Neural cell (in vitro differentiated cells): ENCODE measurements around the gene C1orf74. TPM values are rescaled to one million over a fixed set of nuclear protein-coding genes. Genes with fewer than 3 reads are reported as not detected.

Experiments used
- H2AFZ ChIP-seq: fragments of 200-600, 300-800 bp; sonication (generic), shearing (Covaris generic); 2 replicates; pipeline ENCODE4 v1.6.0; 2014; ENCODE audit warnings: low read depth, mild to moderate bottlenecking, antibody characterized with exemption, low read length, moderate library complexity
- H3F3A ChIP-seq: fragments of 200-600 bp; shearing (Covaris generic); 2 replicates; pipeline ENCODE4 v1.6.1; 2016; ENCODE audit warnings: mild to moderate bottlenecking, moderate library complexity, mixed read lengths, antibody characterized with exemption, low read length; ENCODE audit not compliant: insufficient read depth, poor library complexity, severe bottlenecking
- H3K27ac ChIP-seq: fragments of 200-600, 300-800 bp; sonication (generic), shearing (Covaris generic); 2 replicates; pipeline ENCODE4 v1.5.1; 2014; ENCODE audit warnings: mild to moderate bottlenecking, low read length, moderate library complexity
- H3K27me3 ChIP-seq: fragments of 300-800, 200-600 bp; sonication (generic), shearing (Covaris generic); 2 replicates; pipeline ENCODE4 v1.6.0; 2014; ENCODE audit warnings: mild to moderate bottlenecking, low read depth, low read length, moderate library complexity; ENCODE audit not compliant: insufficient read depth
- H3K36me3 ChIP-seq: fragments of 300-800, 200-600 bp; sonication (generic), shearing (Covaris generic); 2 replicates; pipeline ENCODE4 v1.5.1; 2014; ENCODE audit warnings: mild to moderate bottlenecking, antibody characterized with exemption, low read length, moderate library complexity; ENCODE audit not compliant: insufficient read depth
- H3K4me2 ChIP-seq: fragments of 300-800, 200-600 bp; sonication (generic), shearing (Covaris generic); 2 replicates; pipeline ENCODE4 v1.6.0; 2014; ENCODE audit warnings: mild to moderate bottlenecking, low read length
- H3K4me3 ChIP-seq: fragments of 300-800, 200-600 bp; sonication (generic), shearing (Covaris generic); 2 replicates; pipeline ENCODE4 v1.5.1; 2014; ENCODE audit warnings: mild to moderate bottlenecking, low read length, moderate library complexity
- H3K79me2 ChIP-seq: fragments of 200-600 bp; shearing (Covaris generic); replicated peaks from 2 replicates; pipeline ENCODE4 v1.6.0; 2014; ENCODE audit warnings: mild to moderate bottlenecking, low read length, moderate library complexity; ENCODE audit not compliant: insufficient read depth
- H3K9ac ChIP-seq: fragments of 300-800, 200-600 bp; sonication (generic), shearing (Covaris generic); 2 replicates; pipeline ENCODE4 v1.6.1; 2016; ENCODE audit warnings: mild to moderate bottlenecking, low read length, mixed read lengths
- H3K9me2 ChIP-seq: fragments of 200-600 bp; shearing (Covaris generic); 2 replicates; pipeline ENCODE4 v1.6.1; 2016; ENCODE audit warnings: mild to moderate bottlenecking, low read length, mixed read lengths; ENCODE audit not compliant: insufficient read depth
- H3K9me3 ChIP-seq: fragments of 200-600, 300-800 bp; sonication (generic), shearing (Covaris generic); 2 replicates; pipeline ENCODE4 v1.6.1; 2016; ENCODE audit warnings: mild to moderate bottlenecking, mixed run types, low read length, moderate library complexity, mixed read lengths
- H4K20me1 ChIP-seq: fragments of 200-600 bp; shearing (Covaris generic); 2 replicates; pipeline ENCODE4 v1.6.1; 2016; ENCODE audit warnings: mild to moderate bottlenecking, mixed run types; ENCODE audit not compliant: insufficient read depth
- EP300 ChIP-seq: fragments of 450-650 bp; conservative IDR thresholded peaks from 2 replicates; pipeline ENCODE4 v1.6.1; 2014; ENCODE audit warnings: antibody characterized with exemption, mild to moderate bottlenecking, moderate library complexity; ENCODE audit not compliant: poor library complexity, severe bottlenecking
- EZH2 ChIP-seq: fragments of 200-600, 300-800 bp; shearing (Covaris generic), sonication (generic); IDR thresholded peaks from 2 replicates; pipeline ENCODE4 v1.6.1; 2014; ENCODE audit warnings: antibody characterized with exemption, low read length, borderline replicate concordance, mild to moderate bottlenecking; ENCODE audit not compliant: insufficient read depth, poor library complexity, severe bottlenecking
- MXI1 ChIP-seq: fragments of 450-650 bp; conservative IDR thresholded peaks from 2 replicates; pipeline ENCODE4 v1.6.1; 2014; ENCODE audit warnings: antibody characterized with exemption, mild to moderate bottlenecking; ENCODE audit not compliant: poor library complexity, severe bottlenecking
- POLR2AphosphoS5 ChIP-seq: IDR thresholded peaks from 2 replicates; pipeline ENCODE4 v1.6.1; 2012
- RAD21 ChIP-seq: fragments of 450-650 bp; conservative IDR thresholded peaks from 2 replicates; pipeline ENCODE4 v1.6.1; 2014; ENCODE audit warnings: antibody characterized with exemption, mild to moderate bottlenecking, moderate library complexity
- SMC3 ChIP-seq: fragments of 450-650 bp; conservative IDR thresholded peaks from 2 replicates; pipeline ENCODE4 v1.6.1; 2014; ENCODE audit warnings: antibody characterized with exemption, mild to moderate bottlenecking, moderate library complexity; ENCODE audit not compliant: poor library complexity
- TAF1 ChIP-seq: IDR thresholded peaks from 2 replicates; pipeline ENCODE4 v1.6.1; 2012; ENCODE audit warnings: low read depth
- polyA plus RNA-seq: library from polyadenylated mRNA; depleted of rRNA; stranded (reverse); fragments of >200 nt; gene quantifications from 2 replicates; pipeline ENCODE4 v1.2.3, GENCODE V29; 2014
- TF ChIP-seq, protein P1 (sequence below): IDR thresholded peaks from 2 replicates; pipeline ENCODE4 v1.6.1; 2012; ENCODE audit warnings: borderline replicate concordance
- TF ChIP-seq, protein P2 (sequence below): fragments of 450-650 bp; IDR thresholded peaks from 2 replicates; pipeline ENCODE4 v1.5.1; 2014; ENCODE audit warnings: antibody characterized with exemption, mild to moderate bottlenecking, moderate library complexity; ENCODE audit not compliant: poor library complexity, severe bottlenecking

Gene C1orf74
- polyA plus RNA-seq, 1 donor from 2014 or later, result 1.4 TPM

DNA sequence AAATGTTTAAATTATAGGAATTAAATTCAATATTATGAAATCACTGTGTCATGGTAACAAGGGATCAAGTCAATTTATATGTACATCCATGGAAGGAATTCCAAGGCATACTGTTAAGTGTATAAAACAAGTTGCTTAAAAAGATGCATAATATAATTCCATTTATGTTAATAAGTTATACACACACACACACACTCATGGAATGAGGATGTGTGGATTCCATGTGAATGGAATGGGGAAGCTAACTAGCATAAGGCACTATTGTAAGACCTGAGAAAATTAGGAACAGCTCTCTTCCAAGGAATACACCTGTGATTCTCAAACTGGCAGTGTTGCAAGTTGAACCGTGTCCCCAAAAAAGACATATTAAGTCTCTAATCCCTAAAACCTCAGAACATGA, 46.1 kb downstream of the C1orf74 start:
- Histone ChIP-seq H3K4me2 (no peak overlapping the region), H3K27me3 (no peaks in the 10 kb centered on the region), H3K27ac (no peak overlapping the region), H3K79me2 (no peaks in the 10 kb centered on the region), H3K9ac (no peak overlapping the region), H3K4me3 (no peak overlapping the region), H3K9me3 (no peaks in the 10 kb centered on the region), H4K20me1 (no peaks in the 10 kb centered on the region), H3K9me2 (no peaks in the 10 kb centered on the region), H3K36me3 (no peaks in the 10 kb centered on the region), H3F3A (no peaks in the 10 kb centered on the region), H2AFZ (no peak overlapping the region)
- TF ChIP-seq POLR2AphosphoS5 (no peak), RAD21 (no peak), EP300 (no peak), SMC3 (no peak), TAF1 (no peak), EZH2 (no peak), MXI1 (no peak)
- TF ChIP-seq, protein P1, sequence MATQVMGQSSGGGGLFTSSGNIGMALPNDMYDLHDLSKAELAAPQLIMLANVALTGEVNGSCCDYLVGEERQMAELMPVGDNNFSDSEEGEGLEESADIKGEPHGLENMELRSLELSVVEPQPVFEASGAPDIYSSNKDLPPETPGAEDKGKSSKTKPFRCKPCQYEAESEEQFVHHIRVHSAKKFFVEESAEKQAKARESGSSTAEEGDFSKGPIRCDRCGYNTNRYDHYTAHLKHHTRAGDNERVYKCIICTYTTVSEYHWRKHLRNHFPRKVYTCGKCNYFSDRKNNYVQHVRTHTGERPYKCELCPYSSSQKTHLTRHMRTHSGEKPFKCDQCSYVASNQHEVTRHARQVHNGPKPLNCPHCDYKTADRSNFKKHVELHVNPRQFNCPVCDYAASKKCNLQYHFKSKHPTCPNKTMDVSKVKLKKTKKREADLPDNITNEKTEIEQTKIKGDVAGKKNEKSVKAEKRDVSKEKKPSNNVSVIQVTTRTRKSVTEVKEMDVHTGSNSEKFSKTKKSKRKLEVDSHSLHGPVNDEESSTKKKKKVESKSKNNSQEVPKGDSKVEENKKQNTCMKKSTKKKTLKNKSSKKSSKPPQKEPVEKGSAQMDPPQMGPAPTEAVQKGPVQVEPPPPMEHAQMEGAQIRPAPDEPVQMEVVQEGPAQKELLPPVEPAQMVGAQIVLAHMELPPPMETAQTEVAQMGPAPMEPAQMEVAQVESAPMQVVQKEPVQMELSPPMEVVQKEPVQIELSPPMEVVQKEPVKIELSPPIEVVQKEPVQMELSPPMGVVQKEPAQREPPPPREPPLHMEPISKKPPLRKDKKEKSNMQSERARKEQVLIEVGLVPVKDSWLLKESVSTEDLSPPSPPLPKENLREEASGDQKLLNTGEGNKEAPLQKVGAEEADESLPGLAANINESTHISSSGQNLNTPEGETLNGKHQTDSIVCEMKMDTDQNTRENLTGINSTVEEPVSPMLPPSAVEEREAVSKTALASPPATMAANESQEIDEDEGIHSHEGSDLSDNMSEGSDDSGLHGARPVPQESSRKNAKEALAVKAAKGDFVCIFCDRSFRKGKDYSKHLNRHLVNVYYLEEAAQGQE, result no peak
- TF ChIP-seq, protein P2, sequence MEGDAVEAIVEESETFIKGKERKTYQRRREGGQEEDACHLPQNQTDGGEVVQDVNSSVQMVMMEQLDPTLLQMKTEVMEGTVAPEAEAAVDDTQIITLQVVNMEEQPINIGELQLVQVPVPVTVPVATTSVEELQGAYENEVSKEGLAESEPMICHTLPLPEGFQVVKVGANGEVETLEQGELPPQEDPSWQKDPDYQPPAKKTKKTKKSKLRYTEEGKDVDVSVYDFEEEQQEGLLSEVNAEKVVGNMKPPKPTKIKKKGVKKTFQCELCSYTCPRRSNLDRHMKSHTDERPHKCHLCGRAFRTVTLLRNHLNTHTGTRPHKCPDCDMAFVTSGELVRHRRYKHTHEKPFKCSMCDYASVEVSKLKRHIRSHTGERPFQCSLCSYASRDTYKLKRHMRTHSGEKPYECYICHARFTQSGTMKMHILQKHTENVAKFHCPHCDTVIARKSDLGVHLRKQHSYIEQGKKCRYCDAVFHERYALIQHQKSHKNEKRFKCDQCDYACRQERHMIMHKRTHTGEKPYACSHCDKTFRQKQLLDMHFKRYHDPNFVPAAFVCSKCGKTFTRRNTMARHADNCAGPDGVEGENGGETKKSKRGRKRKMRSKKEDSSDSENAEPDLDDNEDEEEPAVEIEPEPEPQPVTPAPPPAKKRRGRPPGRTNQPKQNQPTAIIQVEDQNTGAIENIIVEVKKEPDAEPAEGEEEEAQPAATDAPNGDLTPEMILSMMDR, result no peak

GRCh38 chr1:209737118-209737505, 47.2 kb downstream of the C1orf74 start:
- H3K79me2 ChIP-seq, result no peaks in the 10 kb centered on the region
- H4K20me1 ChIP-seq, result no peaks in the 10 kb centered on the region
- H3K27ac ChIP-seq, result no peak overlapping the region
- H3K4me3 ChIP-seq, result no peak overlapping the region
- no peak overlapping the region for H3K9ac ChIP-seq
- no peaks in the 10 kb centered on the region for H3K9me3 ChIP-seq
- H3K27me3 ChIP-seq, result no peaks in the 10 kb centered on the region
- no peak for TF ChIP-seq SMC3
- TF ChIP-seq POLR2AphosphoS5, result no peak
- no peak for TF ChIP-seq EZH2
- TF ChIP-seq, protein P1, result no peak
- TF ChIP-seq, protein P2, result no peak
- no peak for TF ChIP-seq TAF1
- no peak for TF ChIP-seq MXI1
- TF ChIP-seq RAD21, result no peak
- TF ChIP-seq EP300, result no peak
- H3K36me3 ChIP-seq, result no peaks in the 10 kb centered on the region
- no peak overlapping the region for H2AFZ ChIP-seq
- H3K4me2 ChIP-seq, result no peak overlapping the region
- no peaks in the 10 kb centered on the region for H3F3A ChIP-seq
- no peaks in the 10 kb centered on the region for H3K9me2 ChIP-seq
